Pancreas (tissue), 10 donors: ENCODE results near the gene TOM1. TPM values are rescaled to one million over a fixed set of nuclear protein-coding genes. Genes with fewer than 3 reads are reported as not detected.
A peak's percentile ranks its signal among the peaks of the same experiment; 100 is the strongest.

Experiments
- ATAC-seq, 4 donors: fragments of 200-7000 bp; cut with Tn5 transposase; one replicate each; pipeline versions ENCODE4 v1.8.0 to v1.9.1; 2020; ENCODE audit warnings: mild to moderate bottlenecking in 4 of 4, moderate library complexity in 4 of 4
- DNase-seq, 6 donors: peaks; one replicate each; pipeline ENCODE4 v3.0.0-alpha.2; 2020
- FAIRE-seq: peaks from 2 replicates; lab custom pipeline; 2012; peaks lifted over from hg19 to GRCh38; lab: Jason Lieb, UNC
- H3K27ac ChIP-seq, 4 donors: fragments of 200-600 bp; sonication (generic); 1 replicate in 3 of 4; 2 replicates in 1 of 4; pipeline versions ENCODE4 v1.5.0 to v1.8.0; 2020
- H3K27me3 ChIP-seq, 4 donors: fragments of 200-600 bp; one replicate each; pipeline ENCODE4 v1.8.0; 2021
- H3K36me3 ChIP-seq, 3 donors: fragments of 200-600 bp; sonication (generic) in 1 of 3; one replicate each; pipeline versions ENCODE4 v1.5.0 to v1.8.0; 2020 to 2021
- H3K4me1 ChIP-seq, 3 donors: fragments of 200-600 bp; one replicate each; pipeline ENCODE4 v1.8.0; 2021
- H3K4me3 ChIP-seq, 4 donors: fragments of 200-600 bp; sonication (generic) in 2 of 4; one replicate each; pipeline versions ENCODE4 v1.5.0 to v1.8.0; 2020 to 2021
- H3K9me3 ChIP-seq, 4 donors: fragments of 200-600 bp; one replicate each; pipeline ENCODE4 v1.8.0; 2021
- WGBS, 2 donors: extraction: QIAGEN DNeasy Blood & Tissue Kit; methylation state at CpG; one replicate each; pipeline ENCODE4 v1.1.7; 2013; 5-methylcytosine and 5-hydroxymethylcytosine counted together
- intact Hi-C, 3 donors: fragments of 100-400 bp; cut with DNase I; formaldehyde crosslinking; loops; one replicate each; pipeline versions ENCODE4 v1.11.1 to v1.14.2; 2022
- polyA plus RNA-seq, 2 donors: library from polyadenylated mRNA; stranded (reverse); fragments of 200-250 nt; gene quantifications; one replicate each; pipeline ENCODE4 v1.2.3, GENCODE V29; 2013
- total RNA-seq, 6 donors: library from RNA; stranded (reverse); fragmentation: NEBNext Ultra II Directional in 4 of 6; extraction: Animal tissue kit (Norgen Biotek cat#: 25700) in 4 of 6; gene quantifications; one replicate each; pipeline versions ENCODE4 v1.2.1 to v1.2.4, GENCODE V29; 2021 to 2023
- TF ChIP-seq, protein P1 (sequence below), 4 donors: fragments of 200-600 bp; sonication (generic) in 3 of 4; IDR thresholded peaks; one replicate each; pipeline versions ENCODE4 v1.5.0 to v1.8.0; 2021; ENCODE audit warnings: antibody characterized with exemption in 4 of 4
- donor health status: healthy with polysubstance abuse.
- donor health status: DM: no; HTN: no; CAD: no; lungs with moderate emphysema.
- donor health status: DM: no; HTN: no; CAD: no.
- donor health status: control.
- donor health status: control.
- donor health status: Bipolar disorder and iron deficiency.
- donor health status: DM: yes; HTN: yes; CAD: no.
- donor health status: DM: no; HTN: no; CAD: no.
- donor health status: DM: no; HTN: no; CAD: no.
- donor health status: DM: yes; HTN: yes; CAD: no.

Gene TOM1
- total and polyA plus RNA-seq, 8 donors, result 18.4 to 33.7 (median 21.0) TPM

DNA sequence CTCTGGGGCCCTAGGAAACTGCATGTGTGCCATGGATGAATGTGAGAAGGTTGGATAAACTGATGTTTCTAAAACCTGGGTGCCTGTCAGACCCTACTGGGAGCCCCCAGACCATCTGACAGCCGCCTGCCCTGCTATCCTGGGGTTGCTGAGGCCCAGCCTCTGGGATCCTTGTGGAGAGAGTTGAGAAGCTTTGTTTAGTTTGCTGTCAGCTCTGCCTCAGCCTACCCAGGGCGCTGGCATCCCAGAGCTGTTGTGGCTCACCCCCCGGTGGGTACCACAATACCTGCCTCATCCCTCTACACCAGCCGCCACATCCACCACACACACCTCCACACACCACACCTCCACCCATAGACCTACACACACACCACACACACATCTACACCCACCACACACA lies 42.7 kb downstream of the TOM1 start:
- TF ChIP-seq, protein P1, sequence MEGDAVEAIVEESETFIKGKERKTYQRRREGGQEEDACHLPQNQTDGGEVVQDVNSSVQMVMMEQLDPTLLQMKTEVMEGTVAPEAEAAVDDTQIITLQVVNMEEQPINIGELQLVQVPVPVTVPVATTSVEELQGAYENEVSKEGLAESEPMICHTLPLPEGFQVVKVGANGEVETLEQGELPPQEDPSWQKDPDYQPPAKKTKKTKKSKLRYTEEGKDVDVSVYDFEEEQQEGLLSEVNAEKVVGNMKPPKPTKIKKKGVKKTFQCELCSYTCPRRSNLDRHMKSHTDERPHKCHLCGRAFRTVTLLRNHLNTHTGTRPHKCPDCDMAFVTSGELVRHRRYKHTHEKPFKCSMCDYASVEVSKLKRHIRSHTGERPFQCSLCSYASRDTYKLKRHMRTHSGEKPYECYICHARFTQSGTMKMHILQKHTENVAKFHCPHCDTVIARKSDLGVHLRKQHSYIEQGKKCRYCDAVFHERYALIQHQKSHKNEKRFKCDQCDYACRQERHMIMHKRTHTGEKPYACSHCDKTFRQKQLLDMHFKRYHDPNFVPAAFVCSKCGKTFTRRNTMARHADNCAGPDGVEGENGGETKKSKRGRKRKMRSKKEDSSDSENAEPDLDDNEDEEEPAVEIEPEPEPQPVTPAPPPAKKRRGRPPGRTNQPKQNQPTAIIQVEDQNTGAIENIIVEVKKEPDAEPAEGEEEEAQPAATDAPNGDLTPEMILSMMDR (IDR thresholded peaks at IDR 0.05), result no peak
- no peak for DNase-seq
- no peak overlapping the region for H3K4me3 ChIP-seq
- intact Hi-C loops, result no loop called here
- peaks cover 0 to 25% (median 0%) of the 10 kb centered on the region in 3 donors for H3K36me3 ChIP-seq
- no peaks in the 10 kb centered on the region for H3K4me1 ChIP-seq
- H3K9me3 ChIP-seq, result no peaks in the 10 kb centered on the region
- WGBS, 2 donors, result 90 to 91% methylated on average over 4 of the region's 4 CpGs
- FAIRE-seq, result no peak
- no peak for ATAC-seq
- H3K27ac ChIP-seq, result no peak overlapping the region
- no peaks in the 10 kb centered on the region for H3K27me3 ChIP-seq

DNA sequence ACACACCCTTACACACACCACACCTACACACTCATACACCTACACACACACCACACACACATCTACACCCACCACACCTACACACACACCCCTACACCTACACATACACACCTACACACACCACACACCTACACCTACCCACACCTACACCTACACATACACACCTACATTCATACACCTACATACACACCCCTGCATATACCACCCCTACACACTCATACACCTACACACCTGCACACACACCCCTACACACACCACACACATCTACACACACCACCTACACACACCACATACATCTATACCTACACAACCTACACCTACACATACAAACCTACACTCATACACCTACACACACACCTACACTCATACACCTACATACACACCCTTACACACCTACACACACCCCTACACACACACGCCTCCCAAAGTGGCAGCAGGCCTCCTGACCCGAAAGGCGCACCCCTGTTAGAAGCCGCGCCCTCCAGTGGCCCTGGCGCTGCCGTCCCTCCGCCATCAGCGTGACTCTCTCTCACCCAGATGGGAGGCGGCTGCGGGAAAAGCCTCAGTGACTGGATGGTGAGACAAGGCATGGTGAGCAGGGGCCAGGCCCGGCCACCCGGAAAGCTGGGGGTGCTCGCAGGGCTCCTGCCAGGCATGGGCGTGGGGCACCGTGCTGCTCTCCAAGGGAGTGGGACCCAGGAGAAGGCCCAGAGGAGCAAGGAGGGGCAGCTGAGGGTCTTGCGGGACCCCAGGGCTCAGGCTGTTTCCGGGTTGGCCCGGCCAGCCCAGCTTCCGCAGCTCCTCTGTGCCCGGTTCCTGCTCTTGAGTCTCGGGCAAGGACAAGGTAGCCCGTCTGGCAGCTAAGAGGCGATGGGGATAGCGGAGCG lies 44.2 kb downstream of the TOM1 start:
- Histone ChIP-seq H3K27ac (no peak overlapping the region), H3K4me3 (no peak overlapping the region), H3K4me1 (no peaks in the 10 kb centered on the region), H3K27me3 (no peaks in the 10 kb centered on the region), H3K36me3 (peaks cover 0 to 21% (median 0%) of the 10 kb centered on the region in 3 donors), H3K9me3 (no peaks in the 10 kb centered on the region)
- no peak for ATAC-seq
- no peak for FAIRE-seq
- intact Hi-C loops, result no loop called here
- no peak for DNase-seq
- TF ChIP-seq, protein P1 (IDR thresholded peaks at IDR 0.05), result no peak
- 95 to 96% methylated on average over 24 to 26 of the region's 26 CpGs for WGBS, 2 donors

DNA sequence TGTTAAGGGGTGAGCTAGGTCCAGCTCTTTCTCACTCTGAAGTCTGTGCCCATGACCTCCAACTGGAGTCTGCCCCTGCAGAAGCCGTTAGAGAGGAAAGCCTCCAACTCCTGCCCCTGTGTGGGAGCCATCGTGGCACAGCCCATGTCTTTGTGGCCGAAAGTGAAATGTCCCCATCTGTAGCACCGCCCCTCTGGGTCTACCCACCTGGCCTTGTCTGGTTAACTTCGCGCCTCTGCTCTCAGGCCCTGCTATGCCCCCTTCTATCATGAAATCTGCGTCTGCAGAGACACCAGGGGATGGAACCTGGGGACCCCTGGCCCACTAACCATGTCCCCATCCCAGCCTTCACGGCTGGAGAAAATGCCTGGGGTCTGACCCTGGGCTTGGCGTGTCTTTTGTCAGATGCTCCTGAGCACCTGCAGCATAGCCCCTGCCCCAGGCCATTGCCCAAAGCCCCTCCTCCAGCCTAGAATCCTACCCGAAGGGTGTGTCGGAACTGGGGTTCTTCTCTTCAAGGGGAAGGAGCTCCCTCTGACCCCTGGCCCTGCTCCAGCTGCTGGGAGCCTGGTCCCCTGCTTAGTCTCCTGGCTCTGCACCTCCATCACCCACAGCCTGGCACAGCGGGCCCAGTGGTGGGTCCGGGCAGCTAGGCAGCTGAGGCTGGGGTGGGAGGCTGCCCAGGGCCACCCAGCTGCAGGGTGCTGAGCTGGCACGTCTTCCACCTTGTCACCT lies 45.4 kb downstream of the TOM1 start:
- peak in 1 of 6 donors; percentile 43 for DNase-seq
- no peaks in the 10 kb centered on the region for H3K9me3 ChIP-seq
- intact Hi-C loops, result loop anchor here in 1 of 3 donors (5.0 kb wide), 1 partner anchor 237 kb away; no protein-coding TSS in a partner anchor
- no peak for FAIRE-seq
- H3K27me3 ChIP-seq, result no peaks in the 10 kb centered on the region
- H3K27ac ChIP-seq, result no peak overlapping the region
- no peak overlapping the region for H3K4me3 ChIP-seq
- H3K36me3 ChIP-seq, result peaks cover 0 to 21% (median 0%) of the 10 kb centered on the region in 3 donors
- WGBS, 2 donors, result 91 to 92% methylated on average over 14 of the region's 14 CpGs
- no peak for ATAC-seq
- TF ChIP-seq, protein P1 (IDR thresholded peaks at IDR 0.05), result no peak
- peaks cover 0 to 2% (median 0%) of the 10 kb centered on the region in 3 donors for H3K4me1 ChIP-seq

DNA sequence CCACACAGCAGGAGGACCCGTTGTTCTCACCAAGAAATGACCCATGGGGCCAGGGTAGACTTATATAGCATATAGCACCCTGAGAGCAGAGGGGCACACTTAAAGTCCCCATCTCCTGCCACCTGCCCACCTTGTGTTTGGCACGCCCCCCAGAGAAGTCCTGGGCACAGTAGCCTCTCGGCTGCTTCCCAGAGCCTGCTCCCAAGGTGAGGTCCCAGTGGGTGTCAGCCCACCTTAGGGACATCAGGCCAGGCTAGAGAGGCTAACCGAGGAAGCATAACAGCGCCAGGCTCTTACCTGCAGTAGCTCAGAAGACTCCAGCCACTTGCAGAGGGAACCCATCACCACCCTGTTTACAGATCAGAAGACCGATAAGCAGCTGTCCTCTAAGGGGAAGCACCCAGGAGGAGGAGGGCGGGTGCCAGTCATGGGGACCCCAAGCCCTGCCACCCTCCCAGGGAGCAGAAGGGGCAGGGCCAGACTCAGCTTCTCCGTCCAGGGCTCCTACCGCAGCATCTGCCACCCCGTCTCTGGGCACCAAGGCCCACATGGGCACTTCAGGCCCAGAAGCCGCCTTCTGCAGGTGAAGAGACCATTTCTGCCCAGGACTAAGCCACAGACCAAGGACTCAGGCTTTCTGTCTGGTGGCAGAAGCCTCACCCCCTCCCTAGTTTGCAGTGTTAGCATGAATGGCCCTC lies 46.3 kb downstream of the TOM1 start:
- peaks cover 0 to 17% (median 0%) of the 10 kb centered on the region in 3 donors for H3K36me3 ChIP-seq
- DNase-seq, result peak in 1 of 6 donors; percentile 18
- no peak for ATAC-seq
- TF ChIP-seq, protein P1 (IDR thresholded peaks at IDR 0.05), result no peak
- peaks cover 0 to 6% (median 6%) of the 10 kb centered on the region in 3 donors for H3K4me1 ChIP-seq
- 93 to 95% methylated on average over 11 of the region's 11 CpGs for WGBS, 2 donors
- H3K27me3 ChIP-seq, result no peaks in the 10 kb centered on the region
- no peak overlapping the region for H3K4me3 ChIP-seq
- no peak for FAIRE-seq
- no peaks in the 10 kb centered on the region for H3K9me3 ChIP-seq
- H3K27ac ChIP-seq, result no peak overlapping the region
- intact Hi-C loops, result loop anchor here in 1 of 3 donors (5.0 kb wide), 1 partner anchor 236 kb away; no protein-coding TSS in a partner anchor
